OCI-LY7 (cell line): Measurements from ENCODE around the gene DICER1.

ENCODE experiments used
- EZH2phosphoT487 ChIP-seq: fragments of 200-600 bp; sonication (generic); IDR thresholded peaks from 2 replicates; pipeline ENCODE4 v1.6.1; 2018; ENCODE audit warnings: low read depth, borderline replicate concordance, mild to moderate bottlenecking, mixed run types, antibody characterized with exemption, low read length, moderate library complexity, mixed read lengths
- TF ChIP-seq, protein P1 (sequence below): fragments of 200-600 bp; sonication (generic); conservative IDR thresholded peaks from 2 replicates; pipeline ENCODE4 v1.5.1; 2014; ENCODE audit warnings: mild to moderate bottlenecking, antibody characterized with exemption, low read length, moderate library complexity, mixed read lengths

- TF ChIP-seq, protein P1, sequence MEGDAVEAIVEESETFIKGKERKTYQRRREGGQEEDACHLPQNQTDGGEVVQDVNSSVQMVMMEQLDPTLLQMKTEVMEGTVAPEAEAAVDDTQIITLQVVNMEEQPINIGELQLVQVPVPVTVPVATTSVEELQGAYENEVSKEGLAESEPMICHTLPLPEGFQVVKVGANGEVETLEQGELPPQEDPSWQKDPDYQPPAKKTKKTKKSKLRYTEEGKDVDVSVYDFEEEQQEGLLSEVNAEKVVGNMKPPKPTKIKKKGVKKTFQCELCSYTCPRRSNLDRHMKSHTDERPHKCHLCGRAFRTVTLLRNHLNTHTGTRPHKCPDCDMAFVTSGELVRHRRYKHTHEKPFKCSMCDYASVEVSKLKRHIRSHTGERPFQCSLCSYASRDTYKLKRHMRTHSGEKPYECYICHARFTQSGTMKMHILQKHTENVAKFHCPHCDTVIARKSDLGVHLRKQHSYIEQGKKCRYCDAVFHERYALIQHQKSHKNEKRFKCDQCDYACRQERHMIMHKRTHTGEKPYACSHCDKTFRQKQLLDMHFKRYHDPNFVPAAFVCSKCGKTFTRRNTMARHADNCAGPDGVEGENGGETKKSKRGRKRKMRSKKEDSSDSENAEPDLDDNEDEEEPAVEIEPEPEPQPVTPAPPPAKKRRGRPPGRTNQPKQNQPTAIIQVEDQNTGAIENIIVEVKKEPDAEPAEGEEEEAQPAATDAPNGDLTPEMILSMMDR: no peak
- TF ChIP-seq EZH2phosphoT487: no peak
Measured at GRCh38 chr14:95110178-95110577, 47.2 kb downstream of the DICER1 start.
